Measurements from ENCODE around the gene LPP. TPM values are rescaled to one million over a fixed set of nuclear protein-coding genes. Genes with fewer than 3 reads are reported as not detected.

LPP gene
- total and polyA plus RNA-seq, 2 of the 4 experiments (the other 2 are of a cell fraction), result 16.0 to 130 TPM

DNA sequence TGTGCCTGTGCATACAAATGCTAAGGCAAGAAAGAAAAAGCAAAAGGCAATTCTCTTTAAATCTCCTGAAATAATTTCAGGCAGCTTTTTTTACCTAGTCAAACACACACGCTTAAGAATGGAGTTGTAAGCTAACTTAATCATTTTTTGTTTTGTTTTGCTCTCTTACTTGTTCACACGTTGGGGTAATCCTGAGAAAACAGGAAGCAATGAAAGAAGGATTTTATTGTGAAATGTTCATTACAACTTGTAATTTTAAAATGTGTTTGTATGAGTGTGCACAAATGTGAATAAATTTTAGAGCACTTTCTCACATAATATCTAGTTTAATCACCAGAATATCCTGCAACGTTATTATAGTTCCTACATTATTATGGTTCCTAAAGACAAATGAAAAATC is 263.8 kb downstream of the LPP start:
- Histone ChIP-seq H4K8ac (ENCODE audit: low read depth in 2 of 2, low read length in 2 of 2) (no peak overlapping the region), H2BK5ac (ENCODE audit: low read depth, low read length, poor library complexity, severe bottlenecking) (no peak overlapping the region), H3K4me3 (ENCODE audit: insufficient read depth, low read depth, low read length) (no peak overlapping the region), H3K56ac (ENCODE audit: extremely low read depth, insufficient read depth, low read length) (no peak overlapping the region), H3K9me3 (ENCODE audit: control insufficient read depth, insufficient read depth, low read length) (no peaks in the 10 kb centered on the region), H3K18ac (ENCODE audit: low read depth, low read length) (no peak overlapping the region), H3K23ac (ENCODE audit: low read depth, low read length) (no peak overlapping the region), H3K9ac (ENCODE audit: low read depth, low read length) (no peak overlapping the region), H2AFZ (replicated peaks; ENCODE audit: low read length, poor library complexity) (no peak overlapping the region), H3K4ac (ENCODE audit: low read depth, low read length) (no peak overlapping the region), H3K79me1 (ENCODE audit: low read depth in 1 of 2, low read length in 2 of 2) (peaks cover 36 to 66% of the 10 kb centered on the region in 2 experiments), H2BK120ac (ENCODE audit: low read depth, low read length) (no peak overlapping the region), H2BK20ac (ENCODE audit: low read depth, low read length) (no peak overlapping the region), H3K36me3 (ENCODE audit: control insufficient read depth, insufficient read depth, low read length) (peaks cover 2% of the 10 kb centered on the region; the same call in 1 of the 2 replicates), H3K9me1 (ENCODE audit: insufficient read depth, low read length) (peaks cover 7% of the 10 kb centered on the region), H2BK15ac (ENCODE audit: low read depth, low read length) (no peak overlapping the region), H3K14ac (replicated peaks; ENCODE audit: low read depth, low read length) (no peak overlapping the region), H4K91ac (ENCODE audit: insufficient read depth, low read depth, low read length) (no peak overlapping the region), H2AK9ac (replicated peaks; ENCODE audit: low read depth, low read length, poor library complexity) (no peak overlapping the region), H3K4me2 (ENCODE audit: low read depth, low read length) (no peak overlapping the region), H4K5ac (ENCODE audit: low read depth, low read length) (no peak overlapping the region), H4K20me1 (ENCODE audit: insufficient read depth, low read length) (peaks cover 38% of the 10 kb centered on the region), H3K27ac (ENCODE audit: insufficient read depth, low read length) (no peak overlapping the region), H3K27me3 (ENCODE audit: control insufficient read depth, insufficient read depth, low read length) (no peaks in the 10 kb centered on the region), H2AK5ac (ENCODE audit: low read depth, low read length) (no peak overlapping the region), H3K4me1 (ENCODE audit: control insufficient read depth, insufficient read depth, low read length) (peaks cover 6% of the 10 kb centered on the region)
- ATAC-seq (ENCODE audit: low read depth) (no peak), DNase-seq (no peak)
- dilution Hi-C loops (cut with HindIII; ENCODE audit: low sequenced_read_pairs, unreplicated experiment) (no loop called here), in situ Hi-C loops (cut with MboI; ENCODE audit: low sequenced_read_pairs) (loop anchor here (25.0 kb wide), 1 partner anchor 680 kb away; the partner anchor contains the start of gene BCL6), intact Hi-C loops (cut with micrococcal nuclease) (no loop called here)
- TF ChIP-seq RAD21 (IDR thresholded peaks at IDR 0.05; ENCODE audit: low read length) (no peak), USF2 (IDR thresholded peaks at IDR 0.05; ENCODE audit: low read depth, low read length) (no peak), FOS (IDR thresholded peaks at IDR 0.05; ENCODE audit: low read depth, low read length) (no peak)
- CTCF ChIA-PET, result no interaction called here
- BruUV-seq (replicated peaks), result no TSS peak
- POLR2A ChIA-PET (ENCODE audit: unreplicated experiment), result no interaction called here
- WGBS, 2 experiments (ENCODE audit: extremely low coverage in 2 of 2, insufficient read length in 1 of 2), result no CpG with 5 or more reads among the region's 3 CpGs
